NCI-H128 (cell line): Measurements from ENCODE around the gene PHKG1.
"Not testable (repeated sequence)": the region's sequence is repeated elsewhere in the genome, so short reads cannot be mapped to it uniquely, and the experiment has no call there.

ENCODE experiments used
- DNase-seq: peaks from one replicate; lab custom pipeline; 2025; ENCODE audit not compliant: unreplicated experiment; lab: John Stamatoyannopoulos, UW

The PHKG1 gene

GRCh38 chr7:56092789-56093531 lies at the start of gene PHKG1:
PHKG1 (minus strand) TSS chr7:56092952; CDS start chr7:56088941, 4,011 bp downstream.
- DNase-seq, result peak; percentile 4

- not testable (repeated sequence) for DNase-seq
These were observed 38.3 kb upstream of the PHKG1 start for GRCh38 chr7:56131062-56131461.

DNA sequence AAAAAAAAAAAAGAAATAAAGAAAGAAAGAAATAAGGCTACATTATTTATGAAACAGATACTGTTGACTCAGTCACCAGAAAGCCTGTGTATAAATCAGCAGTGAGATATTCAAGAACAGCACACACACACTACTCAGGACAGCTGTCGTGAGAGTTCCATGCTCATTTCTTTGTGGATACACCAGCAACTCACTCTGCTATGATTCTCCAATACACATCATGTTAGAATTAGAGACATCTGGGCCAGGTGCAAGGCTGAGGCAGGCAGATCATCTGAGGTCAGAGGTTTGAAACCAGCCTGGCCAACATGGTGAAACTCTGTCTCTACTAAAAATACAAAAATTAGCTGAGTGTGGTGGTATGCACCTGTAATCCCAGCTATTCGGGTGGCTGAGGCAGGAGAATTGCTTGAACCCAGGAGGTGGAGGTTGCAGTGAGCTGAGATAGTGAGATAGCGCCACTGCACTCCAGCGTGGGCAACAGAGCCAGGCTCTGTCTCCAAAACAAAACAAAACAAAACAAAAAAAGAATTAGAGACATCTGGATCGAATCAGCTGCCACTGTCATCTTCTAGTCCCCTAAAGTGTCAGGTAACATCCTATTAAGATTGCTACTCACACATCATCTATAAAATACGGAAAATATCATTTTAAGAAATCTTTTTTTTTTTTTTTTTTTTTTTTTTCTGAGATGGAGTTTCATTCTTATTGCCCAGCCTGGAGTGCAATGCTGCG lies 34.7 kb upstream of the PHKG1 start:
- DNase-seq, result no peak

DNA sequence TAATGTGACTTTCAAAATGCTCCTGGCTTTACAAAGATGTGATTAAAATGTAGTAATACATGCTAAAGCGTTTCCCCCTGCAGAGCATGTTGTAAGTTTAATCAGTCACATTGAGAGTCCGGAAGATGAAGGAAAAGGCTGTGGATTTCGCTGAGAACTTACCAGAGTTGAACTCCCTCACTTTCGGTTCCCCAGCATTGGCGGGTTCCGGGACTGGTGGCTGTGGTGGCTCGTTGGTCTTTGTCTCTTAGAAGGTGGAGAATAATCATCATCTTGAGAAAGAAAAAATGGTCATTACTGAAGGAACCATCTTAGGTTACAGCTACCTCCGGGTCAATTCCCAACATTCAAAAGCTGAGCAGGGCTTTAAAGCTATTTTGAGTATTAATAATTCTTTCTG lies 33.1 kb upstream of the PHKG1 start:
- DNase-seq, result no peak

DNA sequence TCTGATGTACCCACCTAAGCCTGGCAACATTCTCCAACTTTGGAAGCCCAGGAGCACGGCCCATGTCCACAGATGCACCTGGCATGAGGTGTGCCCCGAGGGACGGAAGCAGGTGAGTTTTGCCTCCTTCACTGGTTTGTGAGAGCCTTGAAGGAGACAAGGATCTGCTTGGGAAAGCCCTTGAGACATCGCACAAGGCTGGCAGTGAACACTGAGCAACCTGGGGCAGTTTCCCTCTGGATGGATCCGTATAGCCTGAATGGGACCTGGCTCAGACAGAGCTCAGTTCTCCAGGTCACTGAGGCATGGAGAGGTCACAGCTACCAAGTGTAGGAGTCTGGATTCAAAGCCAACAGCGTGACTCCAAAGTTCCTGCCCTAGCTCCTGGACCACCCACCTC lies 32.2 kb upstream of the PHKG1 start:
- no peak for DNase-seq

- no peak for DNase-seq
These were observed 28.7 kb upstream of the PHKG1 start for GRCh38 chr7:56121440-56121839.

- DNase-seq, result no peak
These were observed 23.2 kb upstream of the PHKG1 start, which contains the start of gene NUPR2 for GRCh38 chr7:56115852-56116538. NUPR2 (minus strand) TSS chr7:56116417; CDS start chr7:56116314, 103 bp downstream.

- not testable (repeated sequence) for DNase-seq
These were observed 19.5 kb upstream of the PHKG1 start for GRCh38 chr7:56112244-56112643.

DNA sequence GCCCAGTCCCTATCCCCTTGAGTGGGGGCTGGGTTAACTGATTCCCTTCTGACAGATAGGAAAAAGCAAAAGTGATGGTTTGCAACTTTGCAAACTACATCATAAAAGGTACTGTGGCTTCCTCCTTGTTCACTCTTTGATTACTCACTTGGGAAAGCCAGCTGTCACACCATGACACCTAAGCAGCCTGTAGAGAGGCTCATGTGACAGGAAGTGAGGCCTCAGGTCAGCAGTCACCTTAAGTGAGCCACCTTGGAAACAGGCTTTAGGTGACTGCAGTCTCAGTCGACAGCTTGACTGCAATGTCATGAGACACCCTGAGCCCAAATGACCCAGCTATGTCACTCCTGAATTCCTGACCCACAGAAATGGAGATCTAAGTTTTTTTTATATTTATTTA lies 17.9 kb upstream of the PHKG1 start:
- DNase-seq, result no peak

DNA sequence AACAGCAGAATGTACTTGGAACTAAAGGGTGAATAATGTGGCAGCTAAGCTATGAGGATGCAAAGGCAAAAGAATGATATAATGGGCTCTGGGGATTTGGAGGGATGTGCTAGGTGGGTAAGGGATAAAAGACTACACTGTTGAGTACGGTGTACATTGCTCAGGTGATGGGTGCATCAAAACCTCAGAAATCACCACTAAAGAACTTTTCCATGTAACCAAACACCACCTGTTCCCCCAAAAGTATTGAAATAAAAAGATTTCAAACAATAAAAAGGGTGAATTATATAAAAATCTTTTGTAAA lies 15.2 kb upstream of the PHKG1 start:
- DNase-seq, result no peak

DNA sequence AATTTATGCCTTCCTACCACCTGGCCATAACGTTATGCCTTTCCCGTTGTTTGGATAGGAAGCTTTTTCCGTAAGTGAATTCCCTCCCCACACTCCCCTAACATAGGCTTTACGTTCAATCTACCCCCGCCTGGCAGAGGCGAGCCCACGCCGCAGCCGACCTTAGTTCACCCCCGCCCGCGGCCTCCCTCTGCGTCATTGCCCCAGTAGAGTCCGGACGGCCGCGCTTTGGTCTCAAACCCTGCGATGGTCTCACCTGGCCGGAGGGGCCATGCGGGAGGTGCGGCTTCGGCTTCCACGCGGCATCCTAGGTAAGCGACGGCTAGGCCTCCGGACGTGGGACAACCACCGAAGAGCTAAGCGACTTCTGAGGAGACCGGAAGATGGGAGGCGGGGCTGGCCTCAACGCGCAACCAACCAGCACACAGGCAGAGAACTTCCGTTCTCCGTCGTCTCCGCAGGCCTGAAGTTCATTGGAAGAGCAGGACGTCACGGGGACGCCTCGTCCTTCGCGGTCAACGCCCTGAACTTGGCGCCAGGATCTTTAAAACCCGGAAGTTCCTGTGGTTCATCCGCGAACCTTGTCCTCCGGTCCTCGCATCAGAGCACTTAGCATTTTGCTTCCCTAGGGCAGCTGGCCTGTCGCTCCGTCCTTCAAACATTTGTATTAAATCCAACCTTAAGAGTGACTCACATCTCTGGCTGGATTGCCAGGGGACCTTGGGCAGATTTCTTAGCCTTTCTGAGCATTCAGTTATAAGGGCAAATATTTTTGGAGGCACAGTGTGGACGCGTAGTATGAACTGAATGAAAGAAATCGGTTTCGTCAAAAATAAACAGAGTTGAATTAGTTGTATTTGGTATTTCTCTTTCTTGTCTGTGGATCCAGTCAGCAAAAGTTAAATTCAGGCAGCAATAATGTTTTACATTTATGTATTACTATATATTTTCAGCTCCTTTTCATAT lies 13.6 kb upstream of the PHKG1 start, which contains the start of gene CHCHD2:
Gene CHCHD2, minus strand, starts transcription at position 369 of the 966 bp plus-strand sequence. Its CDS starts 63 bp downstream, at position 306.
- DNase-seq, result peak; percentile 98

DNA sequence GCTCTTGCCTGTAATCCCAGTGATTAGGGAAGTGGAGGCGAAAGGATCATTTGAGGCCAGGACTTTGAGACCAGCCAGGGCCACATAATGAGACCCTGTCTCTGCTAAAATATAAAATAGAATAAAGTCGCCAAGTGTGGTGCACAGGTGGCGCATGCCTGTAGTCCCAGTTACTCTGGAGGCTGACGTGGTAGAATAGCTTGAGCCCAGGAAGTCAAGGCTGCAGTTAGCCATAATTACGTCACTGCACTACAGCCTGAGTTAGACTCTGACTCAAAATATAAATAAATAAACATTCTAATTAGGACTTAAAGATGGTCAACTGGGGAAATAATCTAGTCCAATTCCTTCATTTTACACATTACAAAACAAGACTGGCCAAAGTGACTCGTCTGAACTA lies 12.8 kb upstream of the PHKG1 start:
- no peak for DNase-seq

- DNase-seq, result not testable (repeated sequence)
These were observed 11.4 kb upstream of the PHKG1 start for GRCh38 chr7:56104138-56104537.

DNA sequence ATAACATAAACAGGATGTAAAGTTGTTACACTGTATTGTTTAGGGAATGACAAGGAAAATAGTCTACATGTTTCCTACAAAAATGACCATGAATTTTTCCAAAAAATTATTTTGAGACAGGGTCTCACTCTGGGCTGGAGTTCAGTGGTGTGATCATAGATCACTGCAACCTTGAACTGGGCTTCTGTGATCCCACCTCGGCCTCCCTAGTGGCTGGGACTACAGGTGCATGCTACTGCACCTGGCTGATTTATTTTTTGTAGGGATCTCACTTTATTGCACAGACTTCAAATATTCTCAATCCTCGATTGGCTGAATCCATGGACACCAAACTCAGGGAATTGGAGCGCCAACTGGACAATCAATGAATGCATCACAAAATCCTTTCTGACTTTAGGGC lies 6.9 kb upstream of the PHKG1 start:
- no peak for DNase-seq

GRCh38 chr7:56098187-56099008 lies 5.6 kb upstream of the PHKG1 start:
- DNase-seq, result not testable (repeated sequence)

DNA sequence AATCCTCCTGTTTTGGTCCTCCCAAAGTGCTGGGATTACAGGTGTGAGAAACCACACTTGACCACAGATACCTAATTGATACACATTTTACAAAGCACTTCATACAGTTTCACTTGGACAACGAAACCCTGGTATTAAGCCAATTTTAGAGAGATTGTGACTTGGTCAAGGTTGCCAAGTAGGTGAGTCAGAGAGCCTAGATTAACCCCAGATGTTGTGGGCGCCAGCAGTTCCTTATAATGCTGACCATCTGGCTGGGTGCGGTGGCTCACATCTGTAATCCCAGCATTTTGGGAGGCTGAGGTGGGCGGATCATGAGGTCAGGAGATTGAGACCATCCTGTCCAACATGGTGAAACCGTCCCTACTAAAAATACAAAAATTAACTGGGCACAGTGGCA lies 4.9 kb upstream of the PHKG1 start:
- DNase-seq, result no peak

DNA sequence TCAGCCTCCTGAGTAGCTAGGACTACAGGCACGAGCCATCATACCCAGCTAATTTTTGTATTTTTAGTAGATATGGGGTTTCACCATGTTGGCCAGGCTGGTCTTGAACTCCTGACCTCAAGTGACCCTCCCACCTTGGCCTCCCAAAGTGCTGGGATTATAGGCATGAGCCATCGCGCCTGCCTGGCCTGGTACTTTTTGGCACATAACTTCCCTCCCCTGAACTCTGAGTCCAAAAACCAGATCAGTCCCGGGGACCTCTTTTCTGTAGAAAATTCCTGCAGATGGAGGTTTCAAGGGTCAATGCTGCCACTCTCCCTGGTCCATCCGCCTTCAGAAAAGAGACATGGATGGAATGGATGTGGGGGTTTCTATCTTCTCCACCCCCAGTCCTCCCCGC lies 364 bp downstream of the PHKG1 start:
- DNase-seq, result not testable (repeated sequence)

- DNase-seq, result no peak
These were observed 1.2 kb downstream of the PHKG1 start for GRCh38 chr7:56091591-56091990.

- no peak for DNase-seq
These were observed 5.3 kb downstream of the PHKG1 start for GRCh38 chr7:56087445-56087844.

DNA sequence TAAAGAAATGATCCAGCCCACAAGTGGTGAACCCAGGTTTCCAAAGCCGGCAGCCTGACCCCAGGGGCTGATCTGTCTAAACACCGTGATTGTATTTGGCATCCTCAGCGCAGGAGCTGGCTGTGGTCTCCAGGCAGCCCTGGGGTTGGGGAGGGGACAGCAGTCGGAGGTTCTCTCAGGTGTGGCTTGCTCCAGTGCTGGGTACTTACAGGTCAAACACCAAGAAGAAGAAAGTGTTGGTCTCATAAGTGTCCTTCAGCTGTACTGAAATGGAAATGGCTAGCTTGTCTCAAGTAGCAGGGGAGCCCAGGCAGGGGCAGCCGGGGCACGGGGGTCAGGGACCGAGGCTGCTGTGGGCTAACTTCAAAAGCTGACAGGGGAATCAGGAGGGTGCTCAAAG lies 6.0 kb downstream of the PHKG1 start:
- DNase-seq, result no peak
